GM23338 (cell line): ENCODE data around the gene ZNF697.
"Not testable (repeated sequence)": the region's sequence is repeated elsewhere in the genome, so short reads cannot be mapped to it uniquely, and the experiment has no call there.

ENCODE experiments used
- CTCF ChIP-seq, 2 experiments: fragments of 200-600 bp in 1 of 2; sonication (generic) in 1 of 2; conservative IDR thresholded peaks; 2 replicates each; pipeline versions ENCODE4 v1.5.1 to v1.6.1; 2016 to 2017; ENCODE audit warnings: antibody characterized with exemption in 2 of 2, low read depth in 2 of 2, mild to moderate bottlenecking in 2 of 2, moderate library complexity in 1 of 2
- POLR2AphosphoS5 ChIP-seq: IDR thresholded peaks from 2 replicates; pipeline ENCODE4 v1.6.1; 2016; ENCODE audit warnings: antibody characterized with exemption, low read depth
- ZNF114 ChIP-seq: fragments of 250-450 bp; sonication (Bioruptor Pico); IDR thresholded peaks from 2 replicates; pipeline ENCODE4 v1.5.0; 2020; ENCODE audit warnings: mild to moderate bottlenecking, moderate library complexity

GRCh38 chr1:119615100-119615499 is 33.0 kb downstream of the ZNF697 start:
- TF ChIP-seq CTCF (conservative IDR thresholded peaks at IDR 0.05; ENCODE audit: low read depth in 2 of 2); ZNF114 (CRISPR knock-in tag); POLR2AphosphoS5: not testable (repeated sequence)
